Skeletal muscle satellite cell (primary cell): ENCODE results near the gene DSTN.

Experiments
- H3K27me3 ChIP-seq: 2 replicates; pipeline ENCODE4 v1.7.0; 2013; ENCODE audit warnings: low read length; ENCODE audit not compliant: control insufficient read depth, insufficient read depth
- H3K36me3 ChIP-seq: 2 replicates; pipeline ENCODE4 v1.7.0; 2013; ENCODE audit warnings: mild to moderate bottlenecking, control low read depth, low read length; ENCODE audit not compliant: insufficient read depth
- H3K4me1 ChIP-seq: 2 replicates; pipeline ENCODE4 v1.7.0; 2013; ENCODE audit warnings: low read length; ENCODE audit not compliant: control insufficient read depth, insufficient read depth
- H3K4me2 ChIP-seq: 2 replicates; pipeline ENCODE4 v1.7.0; 2013; ENCODE audit warnings: mild to moderate bottlenecking, low read length
- H3K4me3 ChIP-seq: 2 replicates; pipeline ENCODE4 v1.7.0; 2013; ENCODE audit warnings: low read length
- H3K9ac ChIP-seq: 2 replicates; pipeline ENCODE4 v1.7.0; 2013; ENCODE audit warnings: mild to moderate bottlenecking, low read depth, low read length, moderate library complexity
- H3K9me3 ChIP-seq: replicated peaks from 2 replicates; pipeline ENCODE4 v1.7.0; 2013; ENCODE audit warnings: mild to moderate bottlenecking, control low read depth, low read length

Gene DSTN

DNA sequence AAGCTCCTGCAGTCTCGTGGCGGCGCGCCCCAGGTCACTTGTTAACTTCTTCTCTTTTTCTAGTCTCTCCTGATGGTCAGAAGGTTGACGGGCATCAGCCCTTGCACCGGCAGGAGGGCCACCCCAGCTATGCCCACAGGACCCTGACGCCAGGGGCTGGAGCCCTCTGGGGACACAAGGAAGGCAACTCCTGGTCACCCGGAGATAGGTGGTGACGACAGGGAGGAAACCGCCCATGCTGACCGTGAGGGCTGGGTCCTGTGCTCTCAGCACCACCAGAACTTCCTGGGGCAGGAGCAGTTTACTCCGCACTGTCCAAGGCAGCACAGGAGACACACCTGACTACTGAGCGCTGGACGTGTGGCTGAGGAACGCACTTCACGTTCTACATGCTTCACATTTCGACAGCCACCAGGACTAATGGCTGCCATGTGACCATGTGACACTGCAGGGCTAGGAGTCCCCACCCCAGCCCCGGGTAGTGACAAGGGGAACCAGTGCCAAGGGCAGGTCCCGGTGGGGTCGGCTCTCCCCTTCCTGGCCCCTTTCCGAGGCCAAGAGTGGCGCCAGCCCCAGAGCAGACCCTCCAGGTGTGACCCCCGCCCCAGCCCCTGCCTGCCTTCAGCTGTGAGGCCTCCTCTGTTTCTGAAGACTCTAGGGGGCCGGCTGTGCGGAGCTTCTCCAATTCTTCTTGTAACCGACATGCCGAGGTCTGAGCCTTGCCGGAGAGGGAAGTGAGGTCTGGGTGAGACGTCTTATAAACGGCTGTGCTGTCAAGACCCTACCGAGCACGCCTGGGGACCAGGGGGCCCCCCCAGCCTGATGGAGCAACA lies 45.2 kb downstream of the DSTN start:
- H3K4me2 ChIP-seq, result no peak overlapping the region
- H3K4me3 ChIP-seq, result no peak overlapping the region
- H3K4me1 ChIP-seq, result no peaks in the 10 kb centered on the region
- H3K27me3 ChIP-seq, result no peaks in the 10 kb centered on the region
- no peak overlapping the region for H3K9ac ChIP-seq
- H3K36me3 ChIP-seq, result peaks cover 78% of the 10 kb centered on the region
- no peaks in the 10 kb centered on the region for H3K9me3 ChIP-seq

DNA sequence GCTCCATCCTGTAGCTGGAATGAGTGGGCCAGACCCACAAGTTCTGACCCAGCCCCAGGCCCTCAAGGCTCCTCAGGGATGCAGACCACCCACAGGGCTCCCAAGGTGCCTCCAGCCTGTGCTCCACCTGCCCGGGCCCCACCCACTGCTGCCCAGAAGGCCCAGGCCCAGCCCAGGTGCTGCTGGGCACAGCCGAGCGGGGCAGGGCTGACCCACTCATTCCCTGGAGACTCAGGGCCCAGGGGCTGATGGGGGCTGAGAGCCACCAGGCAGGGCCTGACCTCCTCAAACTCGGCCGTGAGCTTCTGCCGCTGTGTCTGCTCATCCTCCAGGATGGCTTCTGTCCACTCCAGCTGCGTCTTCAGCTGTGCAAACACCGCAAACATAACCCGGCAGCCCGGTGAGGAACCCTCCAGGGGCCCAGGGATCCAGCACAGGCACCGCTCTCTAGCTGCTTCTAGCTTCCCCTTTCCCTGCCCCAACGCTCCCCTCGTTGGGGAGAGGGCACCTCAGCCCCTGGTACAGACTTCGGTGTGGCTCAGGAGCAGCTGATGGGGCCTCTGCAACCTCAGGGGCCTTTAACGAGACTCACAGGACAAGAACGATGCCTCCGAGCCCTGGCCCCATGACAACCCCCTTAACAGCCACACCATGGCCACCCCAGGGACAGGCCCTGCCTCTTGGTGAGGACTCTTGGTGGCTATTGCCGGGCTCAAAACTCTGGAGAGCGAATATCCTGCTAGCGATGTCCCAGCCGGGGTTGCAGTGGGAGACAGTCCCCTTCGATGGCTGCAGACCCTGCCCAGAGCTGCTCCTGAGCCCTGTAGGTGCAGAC lies 46.0 kb downstream of the DSTN start:
- H3K36me3 ChIP-seq, result peaks cover 83% of the 10 kb centered on the region

DNA sequence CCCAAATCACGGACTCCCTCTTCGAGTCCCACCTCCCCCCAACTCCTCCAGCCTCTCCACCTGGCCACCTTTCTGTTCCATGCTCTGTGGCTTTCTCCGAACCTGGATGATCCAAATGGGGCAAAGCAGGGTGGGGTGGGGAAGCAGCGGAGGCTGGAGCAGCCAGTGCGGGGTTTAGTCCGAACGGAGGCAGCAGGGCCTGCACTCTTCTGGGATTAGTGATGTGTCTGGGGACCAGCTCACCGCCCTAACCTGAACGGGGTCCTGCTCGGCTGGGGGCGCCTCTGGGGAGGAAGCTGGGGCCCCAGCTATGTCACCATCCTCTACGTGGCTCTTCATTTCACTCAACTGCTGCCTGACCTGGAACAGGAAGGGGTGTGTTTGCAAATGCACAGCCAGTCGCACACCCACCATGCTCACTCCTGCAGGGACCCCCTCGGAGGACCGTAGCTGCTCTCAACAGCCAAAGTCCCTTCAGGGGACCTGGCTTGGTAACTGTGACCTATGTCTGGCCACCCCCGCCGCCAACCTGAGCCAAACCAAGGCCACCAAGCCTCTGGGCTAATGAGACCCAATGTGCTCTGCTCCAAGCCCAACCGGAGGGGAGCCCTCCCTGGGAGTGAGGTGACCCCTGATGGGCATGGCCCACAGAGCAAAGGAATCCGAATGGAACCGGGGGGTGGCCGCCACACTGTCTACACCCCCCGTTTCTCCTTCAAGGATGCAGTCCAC lies 46.8 kb downstream of the DSTN start:
- no peak overlapping the region for H3K9ac ChIP-seq
- H3K4me2 ChIP-seq, result no peak overlapping the region
- peaks cover 91% of the 10 kb centered on the region for H3K36me3 ChIP-seq
- no peaks in the 10 kb centered on the region for H3K4me1 ChIP-seq
- H3K4me3 ChIP-seq, result no peak overlapping the region
- H3K27me3 ChIP-seq, result no peaks in the 10 kb centered on the region
- H3K9me3 ChIP-seq, result no peaks in the 10 kb centered on the region

More for the DNA sequence above, 46.0 kb downstream of the DSTN start:
- H3K9me3 ChIP-seq, result no peaks in the 10 kb centered on the region
- no peak overlapping the region for H3K4me2 ChIP-seq
- no peak overlapping the region for H3K9ac ChIP-seq
- H3K4me3 ChIP-seq, result no peak overlapping the region
- no peaks in the 10 kb centered on the region for H3K27me3 ChIP-seq
- no peaks in the 10 kb centered on the region for H3K4me1 ChIP-seq

DNA sequence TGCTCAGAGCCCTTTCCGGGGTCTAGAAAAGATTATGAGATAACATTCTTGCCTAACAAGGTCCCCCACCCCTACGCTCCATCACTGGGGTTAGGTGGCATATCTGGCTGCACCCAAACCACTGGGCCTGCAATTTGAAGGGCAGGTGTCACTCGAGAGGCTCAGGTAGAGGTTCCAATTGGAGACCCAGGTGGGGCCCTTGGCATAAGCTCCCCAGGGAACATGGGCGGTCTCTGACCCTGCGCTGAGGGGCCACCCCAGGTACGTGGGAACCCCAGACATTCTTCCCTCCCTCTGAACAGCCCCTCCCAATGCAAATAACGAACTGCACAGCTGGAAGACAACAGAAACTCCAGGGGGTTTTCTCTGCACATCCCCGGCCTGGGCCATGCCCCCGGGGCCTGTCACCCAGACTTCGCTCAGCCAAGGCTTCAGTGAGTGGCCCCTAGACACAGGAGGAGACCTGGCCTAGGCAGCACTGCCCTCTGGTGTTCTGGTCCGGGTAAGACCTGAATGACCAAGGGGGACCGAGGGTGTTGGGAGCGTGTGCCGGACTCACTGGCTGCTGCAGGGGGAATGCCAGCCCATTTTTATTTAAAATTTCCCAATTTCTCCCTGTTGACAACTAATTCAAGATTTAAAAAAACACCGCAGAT lies 47.5 kb downstream of the DSTN start:
- H3K27me3 ChIP-seq, result no peaks in the 10 kb centered on the region
- no peak overlapping the region for H3K4me3 ChIP-seq
- no peaks in the 10 kb centered on the region for H3K9me3 ChIP-seq
- H3K4me2 ChIP-seq, result no peak overlapping the region
- H3K4me1 ChIP-seq, result no peaks in the 10 kb centered on the region
- peaks cover 98% of the 10 kb centered on the region for H3K36me3 ChIP-seq
- H3K9ac ChIP-seq, result no peak overlapping the region

DNA sequence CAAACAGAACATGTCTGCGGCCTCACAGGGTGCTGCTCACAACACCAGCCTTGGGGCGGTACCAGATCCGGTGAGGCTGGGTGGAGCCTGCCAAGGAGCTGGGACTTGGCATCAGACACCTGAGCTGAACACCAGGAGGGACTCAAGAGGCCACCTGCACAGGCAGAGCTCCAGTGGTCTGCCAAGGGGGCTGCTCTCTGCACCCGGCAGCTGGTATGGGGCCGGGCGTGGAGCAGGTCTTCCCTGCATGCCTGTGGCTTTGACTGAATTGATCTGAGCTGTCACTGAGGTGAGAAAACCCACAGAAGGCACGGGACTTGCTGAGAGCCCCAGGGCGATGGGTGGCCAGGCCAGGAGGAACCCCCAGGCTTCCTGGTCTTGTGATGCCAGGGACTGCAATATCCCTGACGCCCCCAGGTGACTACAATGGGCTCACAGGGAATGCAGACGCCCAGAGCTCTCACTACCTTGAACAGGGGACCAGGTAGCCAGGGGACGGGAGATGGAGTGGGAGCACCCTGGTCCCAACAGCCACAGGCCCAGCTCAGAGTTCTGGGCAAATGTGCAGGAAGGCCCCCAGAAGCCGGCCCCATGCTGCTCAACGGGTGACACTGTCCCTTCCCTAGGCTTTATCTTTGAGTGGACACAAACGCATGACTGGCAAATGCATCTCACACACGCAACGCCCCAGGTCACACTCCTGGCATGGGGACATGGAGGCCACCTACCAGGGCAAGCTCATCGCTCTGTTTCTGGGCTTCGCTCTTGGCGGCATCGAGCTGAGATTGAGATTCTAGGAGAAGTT lies 48.2 kb downstream of the DSTN start:
- Histone ChIP-seq H3K4me1 (no peaks in the 10 kb centered on the region), H3K4me3 (no peak overlapping the region), H3K9ac (no peak overlapping the region), H3K36me3 (peaks cover 99% of the 10 kb centered on the region), H3K27me3 (no peaks in the 10 kb centered on the region), H3K9me3 (no peaks in the 10 kb centered on the region), H3K4me2 (no peak overlapping the region)

DNA sequence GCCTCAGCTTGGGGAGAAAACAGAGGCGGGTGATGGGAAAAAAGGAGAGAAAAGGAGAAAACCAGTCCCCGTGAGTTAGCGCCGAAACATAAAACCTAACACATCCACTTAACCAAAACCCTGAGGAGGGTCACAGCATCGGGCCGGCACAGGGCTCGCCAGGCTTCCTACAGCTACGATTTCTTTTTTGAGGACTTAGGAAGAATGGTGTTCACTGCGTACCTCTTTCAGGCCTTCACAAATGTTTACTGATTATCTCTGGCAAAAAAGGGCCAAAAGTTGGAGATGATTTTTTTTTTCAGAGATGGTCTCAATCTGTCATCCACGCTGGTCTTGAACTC lies 48.8 kb downstream of the DSTN start:
- H3K9ac ChIP-seq, result no peak overlapping the region
- H3K9me3 ChIP-seq, result no peaks in the 10 kb centered on the region
- no peak overlapping the region for H3K4me2 ChIP-seq
- no peak overlapping the region for H3K4me3 ChIP-seq
- H3K27me3 ChIP-seq, result no peaks in the 10 kb centered on the region
- no peaks in the 10 kb centered on the region for H3K4me1 ChIP-seq
- H3K36me3 ChIP-seq, result peaks cover 99% of the 10 kb centered on the region

DNA sequence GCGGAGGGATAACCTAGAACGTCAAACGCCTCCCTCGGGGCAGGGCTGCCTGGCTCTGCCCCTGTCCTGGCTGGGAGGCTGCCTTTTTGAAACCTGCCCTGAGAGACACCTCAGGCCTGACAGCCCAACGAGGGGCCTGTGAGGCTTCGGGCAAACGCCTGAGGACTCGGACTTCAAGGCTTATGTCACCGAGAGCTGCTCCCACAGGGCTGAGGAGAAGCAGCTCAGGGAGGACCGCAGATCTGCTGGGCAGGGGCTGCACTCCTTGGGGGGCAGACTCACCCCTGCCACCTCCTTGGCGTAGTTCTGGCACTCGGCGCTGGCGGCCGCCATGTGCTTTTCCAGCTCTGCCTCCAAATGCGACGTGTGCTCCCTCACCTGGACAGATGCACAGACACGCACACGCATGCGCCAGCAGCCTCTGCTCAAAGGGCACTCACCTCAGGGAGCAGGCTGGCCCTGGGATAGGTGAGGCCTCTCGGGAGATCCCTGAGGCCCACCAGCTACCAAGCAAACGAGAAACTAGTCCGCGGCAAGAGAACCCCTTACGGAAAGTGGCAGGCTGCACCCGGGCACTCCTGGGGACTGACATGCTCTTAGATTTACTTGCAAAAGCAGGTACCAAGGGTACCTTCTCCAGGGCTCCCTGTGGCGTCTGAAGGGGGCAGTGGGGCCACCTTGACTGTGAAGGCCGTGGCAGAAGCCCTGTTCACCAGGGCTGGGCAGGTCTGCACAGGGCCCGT lies 49.6 kb downstream of the DSTN start:
- Histone ChIP-seq H3K9ac (no peak overlapping the region), H3K4me3 (no peak overlapping the region), H3K9me3 (no peaks in the 10 kb centered on the region), H3K4me1 (no peaks in the 10 kb centered on the region), H3K4me2 (no peak overlapping the region), H3K36me3 (peaks cover 99% of the 10 kb centered on the region), H3K27me3 (no peaks in the 10 kb centered on the region)

DNA sequence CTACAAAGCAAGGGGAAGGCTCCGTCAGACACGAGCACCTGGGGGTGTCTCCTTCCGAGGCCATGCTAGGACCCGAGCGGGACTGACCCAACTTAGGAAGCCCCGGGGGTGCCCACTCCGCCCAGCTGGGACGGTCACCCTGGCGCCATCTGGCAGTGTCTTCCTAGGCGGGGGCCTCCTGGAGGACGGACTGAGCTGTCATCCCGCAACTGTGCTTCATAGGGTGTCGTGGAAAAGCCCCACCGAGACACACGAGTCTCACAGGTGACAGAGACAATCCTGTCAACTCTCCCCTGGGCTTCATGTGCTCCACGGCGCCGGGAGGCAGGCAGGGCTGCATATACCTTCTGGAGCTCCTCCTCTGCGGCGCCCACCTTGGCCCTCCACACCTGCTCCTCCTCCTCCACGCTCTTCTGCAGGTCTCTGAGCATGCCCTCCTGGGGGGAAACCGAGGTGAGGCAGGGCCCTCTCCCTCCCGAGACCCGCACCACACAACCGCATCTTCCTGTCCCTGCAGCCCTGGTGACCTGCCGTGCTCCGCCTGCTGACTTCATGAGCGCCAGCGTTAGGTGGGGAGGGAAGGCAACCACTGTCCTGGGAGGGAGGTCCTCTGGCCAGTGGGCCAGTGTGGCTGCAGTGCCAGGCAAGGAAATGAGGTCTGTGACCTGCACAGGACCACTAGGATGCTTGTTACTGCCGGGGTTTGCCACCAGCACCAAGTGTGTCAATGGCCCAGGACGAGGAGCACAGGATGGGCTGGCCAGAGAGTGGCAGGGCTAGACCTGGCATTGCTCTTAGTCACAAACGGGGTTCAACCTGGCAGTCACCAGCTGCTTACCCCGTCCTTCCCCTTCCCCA lies 50.7 kb downstream of the DSTN start:
- Histone ChIP-seq H3K9ac (no peak overlapping the region), H3K4me3 (no peak overlapping the region), H3K4me2 (no peak overlapping the region), H3K9me3 (no peaks in the 10 kb centered on the region), H3K27me3 (no peaks in the 10 kb centered on the region), H3K36me3 (peaks cover 99% of the 10 kb centered on the region), H3K4me1 (no peaks in the 10 kb centered on the region)

DNA sequence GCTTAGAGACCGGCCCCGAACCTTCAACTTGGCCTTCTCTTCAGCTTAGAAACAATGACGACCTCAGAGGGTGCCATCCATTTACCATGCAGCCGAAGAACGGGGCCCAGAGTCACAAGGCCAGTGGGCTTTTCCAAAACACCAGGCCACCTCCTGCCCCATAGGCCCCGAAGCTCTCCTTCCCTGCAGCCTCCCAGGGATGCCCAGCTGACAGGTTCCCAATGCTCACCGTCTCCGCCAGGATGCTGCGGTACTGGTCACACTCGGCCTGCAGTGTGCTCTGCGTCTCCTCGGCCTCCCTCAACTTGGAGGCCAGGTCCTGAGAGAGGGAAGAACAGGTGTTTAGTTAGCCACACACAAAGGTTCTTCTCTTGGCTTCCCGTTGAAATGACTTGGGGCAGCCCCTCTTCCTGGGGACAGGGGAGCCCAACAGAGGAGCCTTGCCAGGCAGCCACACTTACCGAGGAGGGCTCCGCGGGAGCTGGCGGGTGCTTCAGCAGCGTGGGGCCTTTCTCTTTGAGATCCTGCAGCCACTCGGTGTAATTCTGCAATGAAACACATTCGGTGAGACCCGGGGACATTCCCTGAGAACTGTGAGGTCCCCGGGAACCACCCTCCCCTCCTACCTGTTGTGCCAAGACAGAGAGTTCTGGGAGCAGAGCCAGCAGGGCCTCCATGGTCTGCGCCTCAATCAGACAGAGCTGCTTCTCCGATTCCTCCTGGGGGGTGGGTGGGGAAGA lies 51.5 kb downstream of the DSTN start:
- H3K4me1 ChIP-seq, result no peaks in the 10 kb centered on the region
- H3K4me2 ChIP-seq, result no peak overlapping the region
- H3K27me3 ChIP-seq, result no peaks in the 10 kb centered on the region
- no peaks in the 10 kb centered on the region for H3K9me3 ChIP-seq
- H3K9ac ChIP-seq, result no peak overlapping the region
- no peak overlapping the region for H3K4me3 ChIP-seq
- peaks cover 99% of the 10 kb centered on the region for H3K36me3 ChIP-seq
